ENCODE measurements around the gene FNDC10. TPM values are rescaled to one million over a fixed set of nuclear protein-coding genes. Genes with fewer than 3 reads are reported as not detected.

FNDC10 gene
- total RNA-seq, 1 donor from 2014 or later = 2.5 TPM

GRCh38 chr1:1616045-1616790 lies 16.3 kb upstream of the FNDC10 start:
- Histone ChIP-seq H3K9ac (peak overlapping the region; percentile 91), H3F3A (ENCODE audit: low read depth) (peaks cover 14% of the 10 kb centered on the region), H4K20me1 (ENCODE audit: low read depth) (peaks cover 49% of the 10 kb centered on the region), H2AFZ (replicated peaks) (peak overlapping the region; percentile 48), H3K79me2 (ENCODE audit: low read depth) (peaks cover 30% of the 10 kb centered on the region), H3K4me3 (peak overlapping the region; percentile 92), H3K36me3 (no peaks in the 10 kb centered on the region), H3K27ac (no peak overlapping the region), H3K9me3 (ENCODE audit: low read depth) (no peaks in the 10 kb centered on the region), H3K4me2 (peak overlapping the region; percentile 81), H3K4me1 (peaks cover 11% of the 10 kb centered on the region), H3K27me3 (no peaks in the 10 kb centered on the region)
- no peak for TF ChIP-seq EZH2phosphoT487 (IDR thresholded peaks at IDR 0.05)
- TF ChIP-seq CTCF (IDR thresholded peaks at IDR 0.05) = no peak
- TF ChIP-seq EZH2 (IDR thresholded peaks at IDR 0.05) = no peak
- Mint-ChIP-seq H3K9me3 (no peaks in the 10 kb centered on the region), H3K36me3 (peaks cover 8% of the 10 kb centered on the region), H3K27ac (no peak overlapping the region), H3K27me3 (ENCODE audit: insufficient read depth, low read depth) (no peaks in the 10 kb centered on the region), H3K4me1 (peaks cover 26% of the 10 kb centered on the region), H3K4me3 (peak overlapping the region; percentile 87)
- DNase-seq (ENCODE audit: low spot score) = peak; percentile 76

- Mint-ChIP-seq H3K27me3 (ENCODE audit: insufficient read depth, low read depth) (peaks cover 2% of the 10 kb centered on the region), H3K4me3 (peak within 1 kb of the TSS; percentile 95), H3K36me3 (peaks cover 8% of the 10 kb centered on the region), H3K4me1 (peaks cover 26% of the 10 kb centered on the region), H3K9me3 (no peaks in the 10 kb centered on the region), H3K27ac (peak within 1 kb of the TSS; percentile 86)
- H3K4me1 ChIP-seq = peaks cover 11% of the 10 kb centered on the region
- no peak for TF ChIP-seq EZH2phosphoT487 (IDR thresholded peaks at IDR 0.05)
- H3K9ac ChIP-seq = peak within 1 kb of the TSS; percentile 91
- peak within 1 kb of the TSS; percentile 98 for H3K27ac ChIP-seq
- H3K4me3 ChIP-seq = peak within 1 kb of the TSS; percentile 92
- H3K79me2 ChIP-seq (ENCODE audit: low read depth) = peaks cover 30% of the 10 kb centered on the region
- H3K4me2 ChIP-seq = peak within 1 kb of the TSS; percentile 81
- DNase-seq (ENCODE audit: low spot score) = peak; percentile 100
- H4K20me1 ChIP-seq (ENCODE audit: low read depth) = peaks cover 43% of the 10 kb centered on the region
- peak within 1 kb of the TSS; percentile 48 for H2AFZ ChIP-seq (replicated peaks)
- peaks cover 14% of the 10 kb centered on the region for H3F3A ChIP-seq (ENCODE audit: low read depth)
- no peaks in the 10 kb centered on the region for H3K36me3 ChIP-seq
- no peaks in the 10 kb centered on the region for H3K9me3 ChIP-seq (ENCODE audit: low read depth)
- no peaks in the 10 kb centered on the region for H3K27me3 ChIP-seq
Measured at GRCh38 chr1:1615256-1616044, 15.5 kb upstream of the FNDC10 start, which contains the start of gene MIB2. MIB2 (plus strand) TSS chr1:1615500; CDS start chr1:1623453, 7,953 bp downstream.

DNA sequence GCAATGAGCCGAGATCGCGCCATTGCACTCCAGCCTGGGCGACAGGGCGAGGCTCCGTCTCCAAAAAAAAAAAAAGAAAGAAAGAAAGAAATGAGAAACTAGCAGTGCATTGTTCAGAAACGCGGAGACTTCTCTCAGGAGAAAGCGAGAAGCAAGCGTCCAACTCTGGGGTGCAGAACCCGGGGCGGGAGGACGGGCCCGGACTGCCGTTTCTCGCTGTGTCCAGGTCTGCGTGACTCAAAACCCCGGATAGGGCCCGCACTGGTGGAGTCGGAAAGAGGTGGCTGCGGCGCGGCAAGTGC lies 15.0 kb upstream of the FNDC10 start:
- Mint-ChIP-seq H3K4me3 (peak overlapping the region; percentile 95), H3K4me1 (peaks cover 26% of the 10 kb centered on the region), H3K27ac (peak overlapping the region; percentile 86), H3K36me3 (peaks cover 8% of the 10 kb centered on the region), H3K27me3 (ENCODE audit: insufficient read depth, low read depth) (peaks cover 2% of the 10 kb centered on the region), H3K9me3 (no peaks in the 10 kb centered on the region)
- no peak for TF ChIP-seq EZH2phosphoT487 (IDR thresholded peaks at IDR 0.05)
- no peak for TF ChIP-seq EZH2 (IDR thresholded peaks at IDR 0.05)
- no peak for TF ChIP-seq CTCF (IDR thresholded peaks at IDR 0.05)
- peak overlapping the region; percentile 92 for H3K4me3 ChIP-seq
- H3K79me2 ChIP-seq (ENCODE audit: low read depth) = peaks cover 30% of the 10 kb centered on the region
- H4K20me1 ChIP-seq (ENCODE audit: low read depth) = peaks cover 37% of the 10 kb centered on the region
- peaks cover 18% of the 10 kb centered on the region for H3F3A ChIP-seq (ENCODE audit: low read depth)
- H3K4me2 ChIP-seq = peak overlapping the region; percentile 81
- no peak for DNase-seq (ENCODE audit: low spot score)
- peaks cover 11% of the 10 kb centered on the region for H3K4me1 ChIP-seq
- no peak overlapping the region for H3K27ac ChIP-seq
- no peaks in the 10 kb centered on the region for H3K9me3 ChIP-seq (ENCODE audit: low read depth)
- H3K27me3 ChIP-seq = no peaks in the 10 kb centered on the region
- no peaks in the 10 kb centered on the region for H3K36me3 ChIP-seq
- peak overlapping the region; percentile 0 for H3K9ac ChIP-seq
- H2AFZ ChIP-seq (replicated peaks) = no peak overlapping the region

All from neural progenitor cell (in vitro differentiated cells).